Kidney (tissue), 14 donors: Measurements from ENCODE around the gene ATP7B. TPM values are rescaled to one million over a fixed set of nuclear protein-coding genes. Genes with fewer than 3 reads are reported as not detected.

Source experiments
- DNase-seq, 5 donors: peaks; one replicate each; pipeline ENCODE4 v3.0.0-alpha.2; 2013 to 2020
- FAIRE-seq: peaks from 2 replicates; lab custom pipeline; 2012; peaks lifted over from hg19 to GRCh38; lab: Jason Lieb, UNC
- H3K27ac ChIP-seq, 2 donors: one replicate each; pipeline ENCODE4 v1.7.0; 2013; ENCODE audit warnings: low read depth in 2 of 2, low read length in 2 of 2, inconsistent platforms in 1 of 2
- H3K27me3 ChIP-seq: one replicate; pipeline ENCODE4 v1.7.1; 2013; ENCODE audit warnings: low read length, inconsistent platforms; ENCODE audit not compliant: control insufficient read depth, insufficient read depth
- H3K36me3 ChIP-seq, 3 donors: one replicate each; pipeline versions ENCODE4 v1.7.0 to v1.7.1; 2013; ENCODE audit warnings: low read length in 3 of 3, control low read depth in 1 of 3, inconsistent platforms in 1 of 3; ENCODE audit not compliant: insufficient read depth in 3 of 3, control insufficient read depth in 2 of 3
- H3K4me1 ChIP-seq, 3 donors: one replicate each; pipeline versions ENCODE4 v1.7.0 to v1.7.1; 2013; ENCODE audit warnings: low read length in 3 of 3, inconsistent platforms in 1 of 3, low read depth in 1 of 3; ENCODE audit not compliant: control insufficient read depth in 2 of 3, insufficient read depth in 2 of 3
- H3K4me3 ChIP-seq, 3 donors: one replicate each; pipeline versions ENCODE4 v1.7.0 to v1.8.1; 2013; ENCODE audit warnings: low read length in 3 of 3, control low read depth in 1 of 3, inconsistent platforms in 1 of 3
- H3K9ac ChIP-seq, 3 donors: one replicate each; pipeline versions ENCODE4 v1.7.0 to v1.7.1; 2013; ENCODE audit warnings: low read length in 3 of 3, control low read depth in 1 of 3, inconsistent platforms in 1 of 3
- H3K9me3 ChIP-seq, 3 donors: one replicate each; pipeline versions ENCODE4 v1.7.0 to v1.7.1; 2013; ENCODE audit warnings: low read length in 3 of 3, control low read depth in 1 of 3, inconsistent platforms in 1 of 3; ENCODE audit not compliant: control insufficient read depth in 2 of 3, insufficient read depth in 1 of 3
- intact Hi-C: fragments of 100-400 bp; cut with DNase I; formaldehyde crosslinking; loops from one replicate; pipeline ENCODE4 v1.11.1; 2022
- polyA plus RNA-seq: library from polyadenylated mRNA; stranded (reverse); fragments of 350-450 nt; fragmentation: Illumina TruSeq; extraction: RNeasy Lipid Tissue Mini Kit (QIAGEN cat#74804); gene quantifications from one replicate; pipeline ENCODE4 v1.2.3, GENCODE V29; 2014; ENCODE audit warnings: low read depth, low replicate concordance; ENCODE audit not compliant: insufficient read depth
- total RNA-seq: library from RNA; stranded (reverse); fragmentation: NEBNext Ultra II Directional; extraction: Animal tissue kit (Norgen Biotek cat#: 25700); gene quantifications from one replicate; pipeline ENCODE4 v1.2.1, GENCODE V29; 2021
- TF ChIP-seq, protein P1 (sequence below): IDR thresholded peaks from 3 replicates; pipeline ENCODE4 v1.5.1; 2012; ENCODE audit warnings: mild to moderate bottlenecking, moderate library complexity, borderline replicate concordance; ENCODE audit not compliant: insufficient read depth; ENCODE audit errors: extremely low read depth
- donor health status: control.
- donor health status: control.
- donor health status: control.
- donor health status: control.
- donor health status: control.
- donor health status: DM: yes; HTN: yes; CAD: no.
- donor health status: Normal renal cell carcinoma (clear cell type).

Gene ATP7B
- total and polyA plus RNA-seq, 2 donors from 2014 or later, result 2.0 to 5.7 TPM

DNA sequence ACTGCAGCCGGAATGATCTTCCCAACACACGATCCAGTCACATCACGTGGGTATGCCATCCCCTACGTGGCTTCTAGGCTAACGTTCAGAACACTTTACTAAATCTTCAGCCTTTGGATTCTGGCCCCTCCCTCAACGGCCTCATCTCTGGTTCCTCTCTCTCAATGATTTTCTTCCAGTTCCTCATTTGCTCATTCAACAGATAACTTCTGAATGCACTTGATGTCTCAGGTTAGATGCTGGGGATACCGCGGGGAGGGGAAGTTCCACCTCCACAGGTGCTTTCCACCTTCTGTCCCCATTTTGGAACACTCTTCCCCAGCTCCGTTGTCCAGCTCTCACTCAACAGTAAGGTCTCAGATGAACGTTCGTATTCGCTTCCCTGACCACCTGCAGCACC is 66.1 kb downstream of the ATP7B start:
- H3K9ac ChIP-seq, result no peak overlapping the region
- H3K27me3 ChIP-seq, result no peaks in the 10 kb centered on the region
- no peak overlapping the region for H3K27ac ChIP-seq
- no peak overlapping the region for H3K4me3 ChIP-seq
- H3K9me3 ChIP-seq, result no peaks in the 10 kb centered on the region
- TF ChIP-seq, protein P1, sequence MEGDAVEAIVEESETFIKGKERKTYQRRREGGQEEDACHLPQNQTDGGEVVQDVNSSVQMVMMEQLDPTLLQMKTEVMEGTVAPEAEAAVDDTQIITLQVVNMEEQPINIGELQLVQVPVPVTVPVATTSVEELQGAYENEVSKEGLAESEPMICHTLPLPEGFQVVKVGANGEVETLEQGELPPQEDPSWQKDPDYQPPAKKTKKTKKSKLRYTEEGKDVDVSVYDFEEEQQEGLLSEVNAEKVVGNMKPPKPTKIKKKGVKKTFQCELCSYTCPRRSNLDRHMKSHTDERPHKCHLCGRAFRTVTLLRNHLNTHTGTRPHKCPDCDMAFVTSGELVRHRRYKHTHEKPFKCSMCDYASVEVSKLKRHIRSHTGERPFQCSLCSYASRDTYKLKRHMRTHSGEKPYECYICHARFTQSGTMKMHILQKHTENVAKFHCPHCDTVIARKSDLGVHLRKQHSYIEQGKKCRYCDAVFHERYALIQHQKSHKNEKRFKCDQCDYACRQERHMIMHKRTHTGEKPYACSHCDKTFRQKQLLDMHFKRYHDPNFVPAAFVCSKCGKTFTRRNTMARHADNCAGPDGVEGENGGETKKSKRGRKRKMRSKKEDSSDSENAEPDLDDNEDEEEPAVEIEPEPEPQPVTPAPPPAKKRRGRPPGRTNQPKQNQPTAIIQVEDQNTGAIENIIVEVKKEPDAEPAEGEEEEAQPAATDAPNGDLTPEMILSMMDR, result no peak
- intact Hi-C loops, result no loop called here
- H3K4me1 ChIP-seq, result no peaks in the 10 kb centered on the region
- FAIRE-seq (no peak), DNase-seq (no peak)
- peaks cover 0 to 7% (median 5%) of the 10 kb centered on the region in 3 donors for H3K36me3 ChIP-seq

DNA sequence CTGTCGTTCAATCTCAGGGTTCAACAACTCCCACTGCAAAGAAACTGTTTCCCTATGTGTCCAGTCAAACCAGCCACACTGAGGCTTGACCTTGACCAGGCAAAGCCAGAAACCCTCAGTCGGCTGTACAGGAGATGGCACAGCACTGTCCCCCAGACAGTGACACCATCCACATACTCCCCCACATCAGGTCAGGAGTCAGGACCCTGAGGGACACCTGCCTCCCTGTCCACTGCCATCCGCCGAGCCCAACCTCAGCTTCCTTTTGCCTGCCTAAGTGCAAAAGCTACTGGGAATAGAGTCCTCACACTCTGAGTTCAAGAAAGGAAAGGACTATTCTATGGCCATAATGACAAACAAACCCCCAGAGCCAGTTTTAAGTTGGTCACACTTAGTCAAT is 66.8 kb downstream of the ATP7B start:
- H3K27ac ChIP-seq, result no peak overlapping the region
- H3K27me3 ChIP-seq, result no peaks in the 10 kb centered on the region
- intact Hi-C loops, result no loop called here
- FAIRE-seq (no peak), DNase-seq (no peak)
- H3K4me3 ChIP-seq, result no peak overlapping the region
- no peak overlapping the region for H3K9ac ChIP-seq
- H3K36me3 ChIP-seq, result peaks cover 0 to 7% (median 5%) of the 10 kb centered on the region in 3 donors
- H3K9me3 ChIP-seq, result no peaks in the 10 kb centered on the region
- H3K4me1 ChIP-seq, result no peaks in the 10 kb centered on the region
- TF ChIP-seq, protein P1, result no peak

DNA sequence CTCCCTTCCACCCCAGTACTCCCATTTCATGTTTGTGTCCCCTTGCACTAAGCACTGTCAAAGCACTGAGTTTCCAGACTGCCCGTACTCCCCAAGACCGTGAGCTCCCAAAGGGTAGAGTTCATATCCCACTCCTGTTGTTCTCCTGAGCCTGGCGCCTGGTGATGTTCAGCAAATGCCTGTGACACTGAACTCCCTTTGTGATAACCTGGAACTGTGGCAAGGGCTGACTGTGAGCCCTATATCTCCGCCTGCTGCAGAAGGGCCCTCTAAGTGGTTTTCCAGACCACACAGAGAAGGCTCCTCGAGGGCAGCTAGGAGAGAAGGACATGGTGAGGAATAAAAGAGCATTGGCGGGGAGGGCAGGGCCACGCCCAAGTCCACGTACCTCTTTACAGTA is 67.5 kb downstream of the ATP7B start:
- no peak overlapping the region for H3K27ac ChIP-seq
- no peak overlapping the region for H3K4me3 ChIP-seq
- no peaks in the 10 kb centered on the region for H3K4me1 ChIP-seq
- intact Hi-C loops, result no loop called here
- no peaks in the 10 kb centered on the region for H3K27me3 ChIP-seq
- no peaks in the 10 kb centered on the region for H3K9me3 ChIP-seq
- DNase-seq (no peak), FAIRE-seq (no peak)
- peaks cover 0 to 7% (median 7%) of the 10 kb centered on the region in 3 donors for H3K36me3 ChIP-seq
- no peak overlapping the region for H3K9ac ChIP-seq
- TF ChIP-seq, protein P1, result no peak

DNA sequence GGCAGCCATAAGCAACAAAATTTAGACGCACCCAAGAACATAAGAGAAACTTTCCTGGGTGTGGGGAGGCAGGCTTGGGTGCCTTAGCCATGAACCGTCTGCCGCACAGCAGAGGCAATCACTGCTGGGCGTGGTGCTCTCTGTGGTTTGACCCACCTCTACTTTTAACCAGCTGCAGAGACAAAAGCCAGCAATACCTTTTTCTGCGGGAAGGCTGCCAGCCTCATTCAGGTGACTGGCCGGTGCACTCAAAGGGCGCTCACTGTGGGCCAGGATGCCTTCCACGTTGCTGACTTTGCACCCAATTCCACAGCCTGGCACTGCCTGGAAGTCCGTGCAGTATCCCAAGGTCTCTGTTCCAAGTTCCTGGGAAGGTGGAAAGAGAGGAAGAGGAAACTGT is 69.1 kb downstream of the ATP7B start:
- no peak for FAIRE-seq

More for the DNA sequence above, 69.1 kb downstream of the ATP7B start:
- no peaks in the 10 kb centered on the region for H3K27me3 ChIP-seq
- intact Hi-C loops, result no loop called here
- DNase-seq, result peak in 1 of 5 donors; percentile 18
- H3K27ac ChIP-seq, result no peak overlapping the region
- H3K9me3 ChIP-seq, result no peaks in the 10 kb centered on the region
- H3K36me3 ChIP-seq, result peaks cover 0 to 8% (median 7%) of the 10 kb centered on the region in 3 donors
- no peak overlapping the region for H3K4me3 ChIP-seq
- H3K9ac ChIP-seq, result no peak overlapping the region
- H3K4me1 ChIP-seq, result no peaks in the 10 kb centered on the region
- TF ChIP-seq, protein P1, result no peak
